Stimulated activated CD4-positive, alpha-beta T cell treated with anti-CD3 and anti-CD28 coated beads, Interleukin-1b, Interleukin-23, amount 100 ng/mL, for 4 hours (primary cell): ENCODE data around the gene MPRIP.
"Not testable (repeated sequence)": the region's sequence is repeated elsewhere in the genome, so short reads cannot be mapped to it uniquely, and the experiment has no call there.

Experiments
- DNase-seq, 2 donors: peaks; one replicate each; pipeline ENCODE4 v3.0.0-alpha.2; 2020; ENCODE audit warnings: low read depth in 2 of 2

MPRIP gene

GRCh38 chr17:17147821-17148220 is 105.6 kb downstream of the MPRIP start:
- no peak for DNase-seq

- no peak for DNase-seq
Measured at GRCh38 chr17:17149520-17150447, 107.5 kb downstream of the MPRIP start.

DNA sequence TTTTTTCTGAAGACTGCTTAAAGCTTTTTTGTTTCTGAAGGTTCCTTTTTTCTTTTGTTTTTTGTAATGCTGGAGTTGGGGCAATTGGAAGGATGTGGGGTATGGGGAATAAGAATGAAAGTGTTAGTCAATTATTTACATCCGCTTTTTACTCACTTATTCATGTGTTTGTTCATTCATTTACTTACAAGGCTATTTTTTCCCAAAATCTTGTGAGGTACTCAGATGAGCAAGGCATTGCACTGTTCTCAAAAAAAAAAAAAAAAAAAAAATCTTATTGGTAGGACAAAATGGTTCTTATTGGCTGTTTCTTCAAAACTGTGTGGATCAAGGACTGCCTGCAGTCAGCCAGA is 108.2 kb downstream of the MPRIP start:
- DNase-seq = no peak

DNA sequence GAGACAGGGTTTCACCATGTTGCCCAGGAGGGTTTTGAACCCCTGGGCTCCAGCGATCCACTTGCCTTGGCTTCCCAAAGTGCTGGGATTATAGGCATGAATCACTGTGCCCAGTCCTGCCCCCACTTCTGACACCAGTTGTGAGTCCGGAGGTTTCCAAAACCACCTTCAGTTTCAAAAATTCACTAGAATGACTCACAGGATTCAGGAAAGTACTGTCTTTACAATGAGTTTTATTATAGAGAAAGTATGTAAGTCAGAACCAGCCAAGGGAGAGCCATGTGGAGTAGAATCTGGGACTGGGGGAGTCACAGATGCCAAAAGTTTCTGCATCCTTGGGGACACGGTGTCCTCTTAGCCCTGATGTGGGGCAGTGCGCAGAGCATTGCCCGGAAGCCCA is 108.8 kb downstream of the MPRIP start:
- DNase-seq = no peak

- DNase-seq = no peak
Measured at GRCh38 chr17:17151541-17151940, 109.3 kb downstream of the MPRIP start.

DNA sequence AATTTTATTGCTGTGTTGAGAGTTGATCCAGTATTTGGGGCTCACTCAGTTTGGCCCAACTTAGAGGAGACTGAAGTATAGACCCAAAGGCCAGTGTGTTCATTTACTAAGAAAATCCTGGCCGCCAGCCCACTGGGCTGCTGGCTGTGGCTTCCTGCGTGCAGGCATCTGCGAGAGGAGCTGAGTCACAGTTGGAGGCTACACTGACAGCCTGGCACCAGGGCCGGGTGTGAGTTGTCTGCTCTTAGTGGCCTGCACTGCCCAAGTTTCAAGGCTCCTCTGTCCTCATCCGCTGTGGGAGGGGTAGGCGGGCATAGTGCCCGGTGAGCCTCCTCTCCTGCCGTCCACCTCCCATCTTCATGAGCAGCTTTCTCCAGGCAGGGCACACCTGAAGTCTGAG is 109.7 kb downstream of the MPRIP start:
- DNase-seq = no peak

GRCh38 chr17:17152385-17152784 is 110.1 kb downstream of the MPRIP start:
- no peak for DNase-seq

GRCh38 chr17:17153071-17153470 is 110.8 kb downstream of the MPRIP start:
- DNase-seq = no peak

DNA sequence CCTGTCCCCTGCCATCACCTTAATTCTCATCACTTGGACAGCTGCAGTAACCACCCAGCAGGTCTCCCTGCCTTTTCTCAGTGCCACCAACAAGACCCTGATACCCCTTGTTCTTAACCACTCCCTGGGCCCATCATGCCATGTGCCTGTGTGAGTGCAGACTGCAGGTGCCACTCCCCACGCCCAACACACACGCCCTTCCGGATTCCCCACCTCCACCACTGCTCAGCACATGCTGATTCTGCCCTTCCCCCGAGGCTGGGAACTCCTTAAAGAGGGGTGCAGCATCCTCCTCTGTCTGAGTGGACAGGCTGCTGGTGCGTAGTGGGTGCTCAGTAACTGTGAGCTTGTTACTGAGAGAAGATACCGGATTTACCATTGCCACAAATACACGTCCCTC is 111.5 kb downstream of the MPRIP start:
- DNase-seq = no peak

- no peak for DNase-seq
Measured at GRCh38 chr17:17154556-17154955, 112.3 kb downstream of the MPRIP start.

DNA sequence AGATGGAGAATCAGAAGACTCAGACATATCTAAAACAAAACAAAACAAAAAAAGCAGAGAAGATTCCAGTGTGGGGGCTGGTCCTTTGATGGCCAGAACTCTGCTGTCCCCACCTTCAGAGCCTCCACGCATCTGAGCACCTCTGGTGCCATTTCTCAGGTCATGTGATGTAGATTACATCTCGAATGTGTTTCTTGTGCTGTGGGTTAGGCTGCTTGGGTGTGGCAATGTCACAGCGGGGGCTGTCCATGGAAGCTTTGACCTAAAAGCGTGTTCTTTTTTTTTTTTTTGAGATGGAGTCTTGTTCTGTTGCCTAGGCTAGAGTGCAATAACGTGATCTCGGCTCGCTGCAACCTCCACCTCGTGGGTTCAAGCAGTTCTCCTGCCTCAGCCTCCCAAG is 112.7 kb downstream of the MPRIP start:
- no peak for DNase-seq

- no peak for DNase-seq
Measured at GRCh38 chr17:17155568-17155967, 113.3 kb downstream of the MPRIP start.

GRCh38 chr17:17156107-17156506 is 113.8 kb downstream of the MPRIP start:
- DNase-seq = no peak

DNA sequence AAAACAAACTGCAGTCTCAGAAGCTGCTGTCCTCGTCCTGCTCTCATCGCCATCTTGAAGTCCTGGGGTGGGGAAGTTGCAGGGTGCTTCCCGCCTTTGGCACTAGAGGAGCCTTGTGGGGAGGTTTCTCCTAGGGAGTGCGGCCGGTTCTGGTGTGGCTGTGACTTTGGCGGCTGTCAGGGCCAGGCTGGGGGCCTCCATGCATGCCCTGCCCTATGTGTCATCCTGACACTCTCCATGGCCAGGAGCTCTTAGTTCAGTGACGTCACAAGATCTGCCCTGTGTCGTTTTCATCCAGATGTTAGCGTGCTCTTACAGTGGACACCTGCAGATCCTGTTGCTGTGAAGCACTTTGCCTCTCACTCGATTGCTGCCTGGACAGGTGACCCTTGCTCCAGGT is 114.3 kb downstream of the MPRIP start:
- DNase-seq = no peak

DNA sequence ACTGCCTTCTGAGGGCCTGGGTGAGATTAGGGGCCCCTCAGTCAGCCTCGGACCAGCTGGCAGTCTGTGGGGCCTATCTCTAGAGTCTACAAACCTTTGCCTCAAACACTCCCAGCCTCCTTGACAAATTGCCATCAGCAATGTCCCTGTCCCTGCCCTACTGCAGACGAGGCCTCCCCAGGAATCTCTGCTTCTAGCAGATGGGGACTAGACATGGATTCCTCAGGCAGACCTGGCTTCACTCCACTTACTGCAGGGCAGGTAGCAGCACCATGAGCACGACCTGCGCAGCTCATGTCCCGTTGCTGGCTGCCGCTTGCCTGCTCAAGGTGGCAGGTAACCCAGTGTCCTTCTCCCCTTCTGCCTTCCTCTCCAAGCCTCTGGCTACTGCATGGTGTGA is 114.8 kb downstream of the MPRIP start:
- DNase-seq = no peak

DNA sequence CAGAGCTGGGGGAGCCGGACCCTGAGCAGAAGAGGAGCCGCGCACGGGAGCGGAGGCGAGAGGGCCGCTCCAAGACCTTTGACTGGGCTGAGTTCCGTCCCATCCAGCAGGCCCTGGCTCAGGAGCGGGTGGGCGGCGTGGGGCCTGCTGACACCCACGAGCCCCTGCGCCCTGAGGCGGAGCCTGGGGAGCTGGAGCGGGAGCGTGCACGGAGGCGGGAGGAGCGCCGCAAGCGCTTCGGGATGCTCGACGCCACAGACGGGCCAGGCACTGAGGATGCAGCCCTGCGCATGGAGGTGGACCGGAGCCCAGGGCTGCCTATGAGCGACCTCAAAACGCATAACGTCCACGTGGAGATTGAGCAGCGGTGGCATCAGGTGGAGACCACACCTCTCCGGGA is 116.2 kb downstream of the MPRIP start:
- not testable (repeated sequence) for DNase-seq

DNA sequence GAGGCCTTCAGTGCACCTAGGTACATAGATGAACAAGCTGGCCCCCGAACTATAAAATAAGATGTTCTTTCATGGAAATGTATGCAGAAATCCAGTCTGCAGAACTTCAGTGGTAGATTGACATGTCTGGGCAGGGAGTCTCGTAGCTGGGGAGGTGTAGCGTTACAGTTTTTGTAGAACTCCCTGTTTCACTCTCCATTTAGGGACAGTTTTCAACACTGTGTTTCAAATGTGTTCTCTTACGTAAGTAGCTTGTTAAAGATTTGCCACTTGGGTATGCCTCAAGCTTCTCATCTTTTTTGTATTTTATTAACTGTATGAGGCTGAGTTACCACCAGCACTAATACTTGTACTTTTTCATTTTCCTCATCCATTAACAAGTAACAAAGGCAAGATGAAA is 117.3 kb downstream of the MPRIP start:
- DNase-seq = no peak

DNA sequence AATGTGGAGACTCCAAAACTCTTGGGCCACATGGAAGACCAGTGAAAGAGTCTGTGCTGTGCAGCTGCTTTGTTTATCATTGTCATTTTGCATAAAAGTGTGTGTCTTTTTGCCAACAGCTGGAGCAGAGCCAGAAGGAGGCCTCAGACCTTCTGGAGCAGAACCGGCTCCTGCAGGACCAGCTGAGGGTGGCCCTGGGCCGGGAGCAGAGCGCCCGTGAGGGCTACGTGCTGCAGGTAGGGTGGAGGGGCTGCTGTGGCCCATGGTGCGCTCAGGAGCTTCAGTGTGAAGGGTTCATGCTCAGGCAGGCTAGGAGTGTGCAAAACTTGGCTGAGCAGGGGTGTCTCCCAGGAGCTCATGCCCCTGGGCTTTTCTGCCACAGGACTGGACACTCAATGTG is 118.9 kb downstream of the MPRIP start:
- no peak for DNase-seq

- no peak for DNase-seq
Measured at GRCh38 chr17:17161759-17162158, 119.5 kb downstream of the MPRIP start.

DNA sequence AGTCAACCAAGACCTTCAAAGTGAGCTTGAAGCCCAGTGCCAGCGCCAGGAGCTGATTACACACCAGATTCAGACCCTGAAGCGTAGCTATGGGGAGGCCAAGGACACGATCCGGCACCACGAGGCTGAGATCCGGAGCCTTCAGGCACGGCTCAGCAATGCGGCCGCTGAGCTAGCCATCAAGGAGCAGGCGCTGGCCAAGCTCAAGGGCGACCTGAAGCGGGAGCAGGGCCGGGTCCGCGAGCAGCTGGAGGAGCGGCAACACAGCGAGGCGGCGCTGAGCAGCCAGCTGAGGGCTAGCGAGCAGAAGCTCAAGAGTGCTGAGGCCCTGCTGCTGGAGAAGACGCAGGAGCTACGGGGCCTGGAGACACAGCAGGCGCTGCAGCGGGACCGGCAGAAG is 121.9 kb downstream of the MPRIP start:
- DNase-seq = no peak

GRCh38 chr17:17164676-17165075 is 122.4 kb downstream of the MPRIP start:
- no peak for DNase-seq

GRCh38 chr17:17165666-17166308 is 123.5 kb downstream of the MPRIP start:
- DNase-seq = no peak

- no peak for DNase-seq
Measured at GRCh38 chr17:17166446-17166845, 124.2 kb downstream of the MPRIP start.
